ENCODE data around the gene ENPEP.
"Not testable (repeated sequence)": the region's sequence is repeated elsewhere in the genome, so short reads cannot be mapped to it uniquely, and the experiment has no call there.

The ENPEP gene, protein sequence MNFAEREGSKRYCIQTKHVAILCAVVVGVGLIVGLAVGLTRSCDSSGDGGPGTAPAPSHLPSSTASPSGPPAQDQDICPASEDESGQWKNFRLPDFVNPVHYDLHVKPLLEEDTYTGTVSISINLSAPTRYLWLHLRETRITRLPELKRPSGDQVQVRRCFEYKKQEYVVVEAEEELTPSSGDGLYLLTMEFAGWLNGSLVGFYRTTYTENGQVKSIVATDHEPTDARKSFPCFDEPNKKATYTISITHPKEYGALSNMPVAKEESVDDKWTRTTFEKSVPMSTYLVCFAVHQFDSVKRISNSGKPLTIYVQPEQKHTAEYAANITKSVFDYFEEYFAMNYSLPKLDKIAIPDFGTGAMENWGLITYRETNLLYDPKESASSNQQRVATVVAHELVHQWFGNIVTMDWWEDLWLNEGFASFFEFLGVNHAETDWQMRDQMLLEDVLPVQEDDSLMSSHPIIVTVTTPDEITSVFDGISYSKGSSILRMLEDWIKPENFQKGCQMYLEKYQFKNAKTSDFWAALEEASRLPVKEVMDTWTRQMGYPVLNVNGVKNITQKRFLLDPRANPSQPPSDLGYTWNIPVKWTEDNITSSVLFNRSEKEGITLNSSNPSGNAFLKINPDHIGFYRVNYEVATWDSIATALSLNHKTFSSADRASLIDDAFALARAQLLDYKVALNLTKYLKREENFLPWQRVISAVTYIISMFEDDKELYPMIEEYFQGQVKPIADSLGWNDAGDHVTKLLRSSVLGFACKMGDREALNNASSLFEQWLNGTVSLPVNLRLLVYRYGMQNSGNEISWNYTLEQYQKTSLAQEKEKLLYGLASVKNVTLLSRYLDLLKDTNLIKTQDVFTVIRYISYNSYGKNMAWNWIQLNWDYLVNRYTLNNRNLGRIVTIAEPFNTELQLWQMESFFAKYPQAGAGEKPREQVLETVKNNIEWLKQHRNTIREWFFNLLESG

DNA sequence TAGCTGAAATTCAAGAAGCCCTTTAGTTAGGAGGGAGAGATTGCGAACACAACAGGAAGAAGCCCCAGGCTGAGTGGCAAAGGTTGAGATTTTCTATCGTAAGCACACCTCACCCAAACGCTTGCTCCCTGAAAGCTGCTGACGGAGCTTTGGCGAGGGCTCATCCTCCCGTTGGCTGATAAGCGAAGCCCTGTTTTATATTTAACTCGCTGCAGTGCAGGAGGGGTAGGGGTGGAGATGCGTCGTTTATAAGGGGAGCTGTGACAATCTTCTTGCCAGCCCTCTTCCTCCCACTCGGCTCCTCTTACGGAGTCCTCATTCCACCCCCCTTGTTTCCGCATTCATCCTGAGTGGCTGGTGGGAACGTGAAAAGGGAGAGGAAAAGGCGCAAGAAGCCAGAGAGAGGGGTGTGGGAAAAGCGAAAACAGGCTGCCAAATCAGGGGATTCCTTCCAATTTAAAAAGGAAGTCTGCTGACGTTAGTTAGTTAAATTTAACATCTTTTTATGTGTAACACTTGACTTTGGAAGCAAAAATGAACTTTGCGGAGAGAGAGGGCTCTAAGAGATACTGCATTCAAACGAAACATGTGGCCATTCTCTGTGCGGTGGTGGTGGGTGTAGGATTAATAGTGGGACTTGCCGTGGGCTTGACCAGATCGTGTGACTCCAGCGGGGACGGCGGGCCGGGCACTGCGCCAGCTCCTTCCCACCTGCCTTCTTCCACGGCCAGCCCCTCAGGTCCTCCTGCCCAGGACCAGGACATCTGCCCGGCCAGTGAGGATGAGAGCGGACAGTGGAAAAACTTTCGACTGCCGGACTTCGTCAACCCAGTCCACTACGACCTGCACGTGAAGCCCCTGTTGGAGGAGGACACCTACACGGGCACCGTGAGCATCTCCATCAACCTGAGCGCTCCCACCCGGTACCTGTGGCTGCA is at the start of gene ENPEP:
ENPEP (plus strand) TSS at position 275 of the 938 bp plus-strand sequence; CDS start at position 535, 260 bp downstream.
- H3K27ac ChIP-seq = no peak within 1 kb of the TSS

DNA sequence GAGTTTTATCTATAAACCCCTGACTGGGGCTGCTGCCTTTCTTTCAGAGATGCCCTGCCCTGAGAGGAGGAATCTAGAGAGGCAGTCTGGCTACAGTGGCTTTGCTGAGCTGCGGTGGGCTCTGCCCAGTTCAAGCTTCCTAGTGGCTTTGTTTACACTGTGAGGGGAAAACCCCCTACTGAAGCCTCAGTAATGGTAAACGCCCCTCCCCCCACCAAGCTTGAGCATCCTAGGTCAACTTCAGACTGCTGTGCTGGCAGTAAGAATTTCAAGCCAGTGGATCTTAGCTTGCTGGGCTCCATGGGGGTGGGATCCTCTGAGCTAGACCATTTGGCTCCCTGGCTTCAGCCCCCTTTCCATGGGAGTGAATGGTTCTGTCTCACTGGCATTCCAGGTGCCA is 44.1 kb upstream of the ENPEP start:
- not testable (repeated sequence) for H3K27ac ChIP-seq

More for the DNA sequence above, at the start of gene ENPEP:
- TF ChIP-seq, protein P1, sequence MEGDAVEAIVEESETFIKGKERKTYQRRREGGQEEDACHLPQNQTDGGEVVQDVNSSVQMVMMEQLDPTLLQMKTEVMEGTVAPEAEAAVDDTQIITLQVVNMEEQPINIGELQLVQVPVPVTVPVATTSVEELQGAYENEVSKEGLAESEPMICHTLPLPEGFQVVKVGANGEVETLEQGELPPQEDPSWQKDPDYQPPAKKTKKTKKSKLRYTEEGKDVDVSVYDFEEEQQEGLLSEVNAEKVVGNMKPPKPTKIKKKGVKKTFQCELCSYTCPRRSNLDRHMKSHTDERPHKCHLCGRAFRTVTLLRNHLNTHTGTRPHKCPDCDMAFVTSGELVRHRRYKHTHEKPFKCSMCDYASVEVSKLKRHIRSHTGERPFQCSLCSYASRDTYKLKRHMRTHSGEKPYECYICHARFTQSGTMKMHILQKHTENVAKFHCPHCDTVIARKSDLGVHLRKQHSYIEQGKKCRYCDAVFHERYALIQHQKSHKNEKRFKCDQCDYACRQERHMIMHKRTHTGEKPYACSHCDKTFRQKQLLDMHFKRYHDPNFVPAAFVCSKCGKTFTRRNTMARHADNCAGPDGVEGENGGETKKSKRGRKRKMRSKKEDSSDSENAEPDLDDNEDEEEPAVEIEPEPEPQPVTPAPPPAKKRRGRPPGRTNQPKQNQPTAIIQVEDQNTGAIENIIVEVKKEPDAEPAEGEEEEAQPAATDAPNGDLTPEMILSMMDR (conservative IDR thresholded peaks at IDR 0.05) = no peak

DNA sequence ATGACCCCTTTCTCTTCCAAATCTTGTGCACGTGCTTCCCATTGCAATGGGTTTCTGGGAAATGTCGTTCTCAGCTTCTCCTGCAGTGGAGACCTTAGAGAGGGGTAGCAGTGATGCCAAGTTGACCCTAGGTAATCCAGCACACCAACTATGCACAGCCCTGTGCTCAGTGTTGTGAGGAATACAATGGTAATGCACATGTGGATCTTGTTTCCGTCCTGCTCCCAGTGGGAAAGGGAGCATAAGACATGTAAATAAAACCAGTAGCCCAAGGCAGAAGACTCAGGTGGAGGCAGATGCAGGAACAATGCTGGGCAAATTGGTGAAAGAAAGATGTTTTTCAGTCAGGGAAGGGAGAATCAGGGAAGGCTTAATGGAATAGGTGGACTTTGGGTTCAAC is 38.7 kb upstream of the ENPEP start:
- not testable (repeated sequence) for H3K27ac ChIP-seq

DNA sequence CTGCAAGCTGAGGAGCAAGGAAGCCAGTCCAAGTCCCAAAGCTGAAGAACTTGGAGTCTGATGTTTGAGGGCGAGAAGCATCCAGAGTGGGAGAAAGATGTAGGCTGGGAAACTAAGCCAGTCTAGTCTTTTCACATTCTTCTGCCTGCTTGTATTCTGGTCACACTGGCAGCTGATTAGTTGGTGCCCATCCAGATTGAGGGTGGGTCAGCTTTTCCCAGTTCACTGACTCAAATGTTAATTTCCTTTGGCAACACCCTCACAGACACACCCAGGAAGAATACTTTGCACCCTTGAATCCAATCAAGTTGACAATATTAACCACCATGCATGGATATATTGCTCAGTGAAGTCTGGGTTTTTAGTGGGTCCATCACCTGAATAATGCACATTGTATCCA is 36.7 kb upstream of the ENPEP start:
- H3K27ac ChIP-seq = not testable (repeated sequence)

DNA sequence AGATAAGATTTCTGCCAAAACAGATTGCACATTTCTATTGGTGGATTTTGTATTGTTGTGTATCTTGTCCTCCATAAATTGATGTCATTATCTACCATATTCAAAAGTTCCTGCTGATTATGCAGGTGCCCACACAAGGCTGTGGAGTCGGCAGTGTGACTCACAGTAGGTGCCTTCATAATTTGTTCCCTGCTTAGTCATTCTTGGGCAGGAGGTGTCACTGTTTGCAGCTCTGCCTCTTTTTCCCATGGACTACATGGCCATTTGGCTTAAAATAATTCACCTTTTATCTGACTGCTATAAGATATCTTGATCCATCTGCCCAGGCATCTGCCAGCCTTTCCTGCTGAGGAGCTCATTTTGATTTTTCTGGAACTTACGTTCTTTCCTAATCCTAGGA is 33.6 kb upstream of the ENPEP start:
- TF ChIP-seq, protein P1 (conservative IDR thresholded peaks at IDR 0.05) = no peak
- no peak overlapping the region for H3K27ac ChIP-seq

DNA sequence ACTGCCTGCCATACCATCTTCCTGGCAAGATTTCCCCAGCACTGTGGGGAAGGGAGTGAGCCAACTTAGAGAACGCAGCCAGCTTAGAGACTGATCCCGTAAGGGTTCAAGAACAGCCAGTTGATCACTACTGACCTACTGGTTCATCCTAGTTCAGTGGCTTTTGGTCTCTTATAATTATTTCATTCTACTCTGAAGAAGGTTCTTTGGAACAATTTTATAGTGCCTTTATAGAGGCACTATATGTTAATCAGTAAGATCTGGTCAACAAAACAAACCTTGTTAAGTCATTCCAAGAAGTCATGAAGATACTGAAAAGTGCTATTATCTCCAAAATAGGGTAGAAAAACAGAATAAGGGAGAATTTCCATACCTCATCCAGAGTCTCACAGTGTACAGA is 33.2 kb upstream of the ENPEP start:
- H3K27ac ChIP-seq = no peak overlapping the region
- TF ChIP-seq, protein P1 (conservative IDR thresholded peaks at IDR 0.05) = no peak

DNA sequence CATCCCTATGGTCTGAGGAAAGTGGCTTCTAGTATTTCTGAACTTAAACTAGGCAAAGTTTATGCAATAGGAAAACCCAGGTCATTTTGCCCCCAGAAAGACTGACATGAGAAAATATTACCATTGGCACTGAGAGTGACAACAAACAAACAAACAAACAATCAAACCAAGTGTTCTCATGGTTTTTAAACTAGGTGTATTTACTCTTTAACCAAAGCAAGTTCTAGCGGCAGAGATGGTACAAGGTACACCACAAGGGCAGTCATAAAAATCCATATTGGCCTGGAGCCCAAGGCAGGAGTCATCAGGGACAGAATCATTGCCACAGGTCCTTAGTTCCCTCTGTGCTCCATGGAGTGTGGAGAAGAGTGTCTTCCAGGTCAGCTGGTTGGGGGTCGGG is 26.0 kb upstream of the ENPEP start:
- TF ChIP-seq, protein P1 (conservative IDR thresholded peaks at IDR 0.05) = no peak

DNA sequence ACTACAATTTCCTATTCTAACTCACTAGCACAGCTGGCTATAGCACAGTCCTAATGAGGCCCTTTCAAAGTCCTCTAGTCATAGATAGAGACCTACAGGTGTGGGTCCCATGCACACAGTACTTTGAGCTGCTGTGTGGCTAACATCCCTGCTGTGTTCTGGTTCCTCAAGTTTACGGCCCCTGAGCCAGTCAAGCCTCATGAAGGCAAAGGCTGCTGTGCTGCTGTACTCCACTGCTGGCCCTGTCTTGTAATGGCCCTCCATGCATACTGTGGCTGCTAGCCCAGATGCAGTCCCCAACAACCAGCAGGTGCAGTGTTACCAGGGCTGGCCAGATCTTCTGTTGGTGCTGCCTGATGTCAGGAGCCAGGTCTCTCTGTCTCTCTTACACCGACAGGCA is 23.4 kb upstream of the ENPEP start:
- no peak overlapping the region for H3K27ac ChIP-seq
- TF ChIP-seq, protein P1 (conservative IDR thresholded peaks at IDR 0.05) = no peak

More for the DNA sequence above, 26.0 kb upstream of the ENPEP start:
- H3K27ac ChIP-seq = no peak overlapping the region
